ENCODE data around the gene P3H3. TPM values are rescaled to one million over a fixed set of nuclear protein-coding genes. Genes with fewer than 3 reads are reported as not detected.

P3H3 gene
- total RNA-seq, 4 donors from 2014 or later: 5.0 to 30.5 (median 14.3) TPM

GRCh38 chr12:6858799-6859198 is 30.6 kb downstream of the P3H3 start:
- H3K4me1 ChIP-seq: peaks cover 4% of the 10 kb centered on the region
- TF ChIP-seq CTCF (IDR thresholded peaks at IDR 0.05): no peak
- TF ChIP-seq POLR2AphosphoS5 (IDR thresholded peaks at IDR 0.05): no peak
- no peak for TF ChIP-seq POLR2A (IDR thresholded peaks at IDR 0.05)
- no peak for TF ChIP-seq EP300 (IDR thresholded peaks at IDR 0.05)
- 100% methylated on average over 2 of the region's 2 CpGs for WGBS
- no peaks in the 10 kb centered on the region for H3K27me3 ChIP-seq
- DNase-seq (ENCODE audit: low spot score in 2 of 2): no peak
- H3K27ac ChIP-seq: no peak overlapping the region
- H3K4me3 ChIP-seq: no peak overlapping the region
- H3K9me3 ChIP-seq: no peaks in the 10 kb centered on the region
- H3K36me3 ChIP-seq: peaks cover 86% of the 10 kb centered on the region

- DNase-seq (ENCODE audit: low spot score in 2 of 2): no peak
- Histone ChIP-seq H3K4me3 (no peak overlapping the region), H3K27me3 (no peaks in the 10 kb centered on the region), H3K9me3 (no peaks in the 10 kb centered on the region), H3K4me1 (no peaks in the 10 kb centered on the region), H3K36me3 (peaks cover 99% of the 10 kb centered on the region), H3K27ac (no peak overlapping the region)
- TF ChIP-seq POLR2AphosphoS5 (IDR thresholded peaks at IDR 0.05) (no peak), CTCF (IDR thresholded peaks at IDR 0.05) (no peak), POLR2A (IDR thresholded peaks at IDR 0.05) (no peak), EP300 (IDR thresholded peaks at IDR 0.05) (no peak)
- 90% methylated on average over 5 of the region's 9 CpGs for WGBS
Measured at GRCh38 chr12:6860116-6860515, 31.9 kb downstream of the P3H3 start.

GRCh38 chr12:6860942-6861341 is 32.7 kb downstream of the P3H3 start:
- Histone ChIP-seq H3K9me3 (no peaks in the 10 kb centered on the region), H3K27ac (no peak overlapping the region), H3K27me3 (no peaks in the 10 kb centered on the region), H3K4me3 (no peak overlapping the region), H3K36me3 (peaks cover 99% of the 10 kb centered on the region), H3K4me1 (no peaks in the 10 kb centered on the region)
- TF ChIP-seq CTCF (IDR thresholded peaks at IDR 0.05): no peak
- TF ChIP-seq POLR2AphosphoS5 (IDR thresholded peaks at IDR 0.05): no peak
- TF ChIP-seq EP300 (IDR thresholded peaks at IDR 0.05): no peak
- 94% methylated on average over 7 of the region's 7 CpGs for WGBS
- no peak for DNase-seq (ENCODE audit: low spot score in 2 of 2)

GRCh38 chr12:6861391-6861790 is 33.2 kb downstream of the P3H3 start:
- 93% methylated on average over 9 of the region's 9 CpGs for WGBS
- H3K4me3 ChIP-seq: no peak overlapping the region
- no peak for DNase-seq (ENCODE audit: low spot score in 2 of 2)
- H3K9me3 ChIP-seq: no peaks in the 10 kb centered on the region
- H3K4me1 ChIP-seq: peaks cover under 1% of the 10 kb centered on the region
- H3K27ac ChIP-seq: no peak overlapping the region
- peaks cover 97% of the 10 kb centered on the region for H3K36me3 ChIP-seq
- H3K27me3 ChIP-seq: no peaks in the 10 kb centered on the region
- TF ChIP-seq POLR2AphosphoS5 (IDR thresholded peaks at IDR 0.05) (no peak), EP300 (IDR thresholded peaks at IDR 0.05) (no peak), POLR2A (IDR thresholded peaks at IDR 0.05) (no peak), CTCF (IDR thresholded peaks at IDR 0.05) (no peak)

GRCh38 chr12:6863033-6863432 is 34.8 kb downstream of the P3H3 start:
- Histone ChIP-seq H3K36me3 (peaks cover 81% of the 10 kb centered on the region), H3K9me3 (no peaks in the 10 kb centered on the region), H3K4me3 (no peak overlapping the region), H3K27ac (no peak overlapping the region), H3K4me1 (peaks cover 10% of the 10 kb centered on the region), H3K27me3 (no peaks in the 10 kb centered on the region)
- 91% methylated on average over 11 of the region's 11 CpGs for WGBS
- no peak for TF ChIP-seq EP300 (IDR thresholded peaks at IDR 0.05)
- no peak for TF ChIP-seq CTCF (IDR thresholded peaks at IDR 0.05)
- TF ChIP-seq POLR2AphosphoS5 (IDR thresholded peaks at IDR 0.05): no peak
- no peak for TF ChIP-seq POLR2A (IDR thresholded peaks at IDR 0.05)
- DNase-seq (ENCODE audit: low spot score in 2 of 2): no peak
